ENCODE measurements around the gene WWTR1. TPM values are rescaled to one million over a fixed set of nuclear protein-coding genes. Genes with fewer than 3 reads are reported as not detected.

WWTR1 gene
- total RNA-seq, 1 donor from 2014 or later: 34.4 TPM

DNA sequence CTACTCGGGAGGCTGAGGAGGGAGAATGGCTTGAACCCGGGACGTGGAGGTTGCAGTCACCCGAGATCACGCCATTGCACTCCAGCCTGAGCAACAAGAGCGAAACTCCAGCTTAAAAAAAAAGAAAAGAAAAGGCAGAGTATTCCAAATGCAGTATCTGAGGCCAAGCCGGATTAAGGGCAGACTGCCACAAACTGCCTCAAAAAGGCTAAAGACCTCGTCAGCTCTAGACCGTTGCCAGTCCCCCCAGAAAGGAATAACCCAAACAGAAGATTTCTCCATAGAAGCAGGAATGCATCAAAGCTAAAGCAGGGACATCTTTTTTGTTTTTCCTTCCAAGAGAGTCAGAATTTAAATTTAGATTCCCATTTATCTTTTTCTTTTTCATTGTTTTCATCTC lies 110.4 kb downstream of the WWTR1 start:
- Histone ChIP-seq H3K4me1 (ENCODE audit: control insufficient read depth in 3 of 3, insufficient read depth in 3 of 3, low read length in 3 of 3) (peaks cover 11 to 31% (median 24%) of the 10 kb centered on the region in 3 donors), H3K9ac (ENCODE audit: low read depth in 1 of 3, low read length in 3 of 3) (no peak overlapping the region)

DNA sequence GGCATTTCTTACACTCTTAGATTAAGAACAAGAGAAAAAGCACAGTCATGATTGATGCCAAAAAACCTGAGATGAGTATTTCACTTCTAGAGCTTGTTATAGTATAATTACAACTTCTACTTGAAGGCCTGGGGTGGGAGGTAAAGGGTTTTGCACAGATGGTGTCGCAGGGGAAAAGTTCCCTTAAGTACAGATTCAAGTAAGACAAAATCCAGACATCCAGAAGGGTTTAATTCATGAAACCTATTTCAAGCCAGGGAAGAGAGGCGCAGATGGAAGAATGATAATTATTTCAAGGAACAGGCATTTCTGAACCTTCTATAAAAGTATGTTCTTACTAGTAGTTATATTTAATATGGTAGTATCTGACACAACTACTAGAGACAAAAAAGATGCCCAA lies 112.8 kb downstream of the WWTR1 start:
- Histone ChIP-seq H3K9me3 (ENCODE audit: control insufficient read depth in 3 of 3, low read length in 3 of 3) (no peaks in the 10 kb centered on the region), H3K27me3 (ENCODE audit: control insufficient read depth in 3 of 3, insufficient read depth in 3 of 3, low read length in 3 of 3) (no peaks in the 10 kb centered on the region), H3K36me3 (ENCODE audit: control insufficient read depth in 3 of 3, insufficient read depth in 3 of 3, low read length in 3 of 3) (peaks cover 3 to 8% (median 3%) of the 10 kb centered on the region in 3 donors), H3K4me3 (ENCODE audit: low read length in 3 of 3) (no peak overlapping the region), H3K4me1 (ENCODE audit: control insufficient read depth in 3 of 3, insufficient read depth in 3 of 3, low read length in 3 of 3) (peaks cover 4 to 21% (median 16%) of the 10 kb centered on the region in 3 donors), H3K27ac (ENCODE audit: low read depth, low read length) (no peak overlapping the region), H3K9ac (ENCODE audit: low read depth in 1 of 3, low read length in 3 of 3) (no peak overlapping the region)

More for the DNA sequence above, 110.4 kb downstream of the WWTR1 start:
- H3K36me3 ChIP-seq (ENCODE audit: control insufficient read depth in 3 of 3, insufficient read depth in 3 of 3, low read length in 3 of 3): no peaks in the 10 kb centered on the region
- H3K4me3 ChIP-seq (ENCODE audit: low read length in 3 of 3): no peak overlapping the region
- peak overlapping the region; percentile 67 for H3K27ac ChIP-seq (ENCODE audit: low read depth, low read length)
- no peaks in the 10 kb centered on the region for H3K9me3 ChIP-seq (ENCODE audit: control insufficient read depth in 3 of 3, low read length in 3 of 3)
- H3K27me3 ChIP-seq (ENCODE audit: control insufficient read depth in 3 of 3, insufficient read depth in 3 of 3, low read length in 3 of 3): no peaks in the 10 kb centered on the region

GRCh38 chr3:149542375-149543312 lies 115.2 kb downstream of the WWTR1 start:
- no peaks in the 10 kb centered on the region for H3K9me3 ChIP-seq (ENCODE audit: control insufficient read depth in 3 of 3, low read length in 3 of 3)
- no peak overlapping the region for H3K4me3 ChIP-seq (ENCODE audit: low read length in 3 of 3)
- H3K36me3 ChIP-seq (ENCODE audit: control insufficient read depth in 3 of 3, insufficient read depth in 3 of 3, low read length in 3 of 3): peaks cover 3 to 8% (median 3%) of the 10 kb centered on the region in 3 donors
- H3K9ac ChIP-seq (ENCODE audit: low read depth in 1 of 3, low read length in 3 of 3): no peak overlapping the region
- peaks cover 0 to 21% (median 9%) of the 10 kb centered on the region in 3 donors for H3K4me1 ChIP-seq (ENCODE audit: control insufficient read depth in 3 of 3, insufficient read depth in 3 of 3, low read length in 3 of 3)
- H3K27me3 ChIP-seq (ENCODE audit: control insufficient read depth in 3 of 3, insufficient read depth in 3 of 3, low read length in 3 of 3): no peaks in the 10 kb centered on the region
- H3K27ac ChIP-seq (ENCODE audit: low read depth, low read length): no peak overlapping the region

DNA sequence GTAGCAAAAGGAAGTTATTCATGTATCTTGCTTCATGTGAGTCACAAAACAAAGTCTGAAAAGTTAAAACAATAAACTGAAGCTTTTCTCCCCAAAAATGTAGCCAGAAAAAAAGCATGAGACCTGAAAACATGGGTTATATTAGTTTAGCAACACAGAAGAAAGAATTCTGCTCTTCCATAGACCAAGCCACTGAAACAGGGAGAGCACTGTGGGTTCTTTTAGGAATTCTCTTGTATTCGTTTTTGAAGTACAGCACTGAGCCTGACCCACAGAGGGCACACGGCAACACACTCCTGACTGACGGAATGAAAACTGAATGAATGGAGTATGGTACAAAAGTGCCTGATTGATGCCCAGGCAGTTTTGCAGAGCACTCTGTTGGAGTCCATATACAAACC lies 116.7 kb downstream of the WWTR1 start:
- H3K9ac ChIP-seq (ENCODE audit: low read depth in 1 of 3, low read length in 3 of 3): no peak overlapping the region
- H3K4me1 ChIP-seq (ENCODE audit: control insufficient read depth in 3 of 3, insufficient read depth in 3 of 3, low read length in 3 of 3): peaks cover 9 to 19% (median 18%) of the 10 kb centered on the region in 3 donors

DNA sequence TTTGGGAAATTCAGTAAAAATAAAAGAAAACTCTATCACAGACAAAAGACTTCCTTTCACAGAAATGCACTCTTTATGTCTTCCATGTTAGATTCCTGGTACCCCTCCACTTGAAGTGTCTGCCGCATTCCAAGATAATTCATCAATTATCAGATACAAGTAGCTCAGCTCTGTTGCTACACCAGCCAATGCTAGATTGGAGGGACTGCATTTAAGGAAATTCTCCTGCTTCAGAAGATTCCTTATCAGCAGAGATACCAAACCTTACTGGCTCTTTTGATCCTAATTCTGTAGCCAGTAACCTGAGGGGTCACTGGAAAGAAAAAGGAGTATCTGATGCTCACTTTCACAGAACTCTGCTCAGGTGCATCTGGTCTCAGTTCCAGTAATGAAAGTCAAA lies 119.5 kb downstream of the WWTR1 start:
- Histone ChIP-seq H3K4me3 (ENCODE audit: low read length in 3 of 3) (no peak overlapping the region), H3K4me1 (ENCODE audit: control insufficient read depth in 3 of 3, insufficient read depth in 3 of 3, low read length in 3 of 3) (peaks cover 11 to 31% (median 28%) of the 10 kb centered on the region in 3 donors)

More for the DNA sequence above, 116.7 kb downstream of the WWTR1 start:
- Histone ChIP-seq H3K36me3 (ENCODE audit: control insufficient read depth in 3 of 3, insufficient read depth in 3 of 3, low read length in 3 of 3) (peaks cover 3 to 8% (median 3%) of the 10 kb centered on the region in 3 donors), H3K4me3 (ENCODE audit: low read length in 3 of 3) (no peak overlapping the region), H3K27me3 (ENCODE audit: control insufficient read depth in 3 of 3, insufficient read depth in 3 of 3, low read length in 3 of 3) (no peaks in the 10 kb centered on the region), H3K27ac (ENCODE audit: low read depth, low read length) (no peak overlapping the region), H3K9me3 (ENCODE audit: control insufficient read depth in 3 of 3, low read length in 3 of 3) (no peaks in the 10 kb centered on the region)

DNA sequence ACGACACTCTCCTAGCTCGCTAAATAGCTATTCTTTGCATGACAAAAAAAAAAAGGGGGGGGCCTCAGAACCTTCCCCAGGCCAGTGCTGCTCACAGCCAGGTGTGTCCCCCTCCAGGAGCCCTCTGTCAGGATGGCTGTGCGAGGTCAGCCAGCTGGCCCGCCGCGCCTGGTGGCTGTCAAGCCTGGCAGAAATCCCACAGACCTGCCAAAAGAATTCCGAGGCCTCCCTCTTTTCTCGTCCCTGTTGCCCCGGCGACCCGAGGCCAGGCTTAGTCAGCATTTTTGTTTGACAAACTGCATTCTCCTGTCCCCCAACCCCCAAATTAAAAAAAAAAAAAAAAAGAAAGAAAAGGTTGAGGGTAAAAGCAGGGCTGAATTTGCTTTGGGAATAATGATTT lies 121.4 kb downstream of the WWTR1 start:
- Histone ChIP-seq H3K9ac (ENCODE audit: low read depth in 1 of 3, low read length in 3 of 3) (peak overlapping the region; percentile 4 to 37 (median 10)), H3K4me3 (ENCODE audit: low read length in 3 of 3) (peak overlapping the region in 2 of 3 donors; percentile 28 to 30)

More for the DNA sequence above, 119.5 kb downstream of the WWTR1 start:
- no peak overlapping the region for H3K9ac ChIP-seq (ENCODE audit: low read depth in 1 of 3, low read length in 3 of 3)
- no peak overlapping the region for H3K27ac ChIP-seq (ENCODE audit: low read depth, low read length)
- H3K9me3 ChIP-seq (ENCODE audit: control insufficient read depth in 3 of 3, low read length in 3 of 3): no peaks in the 10 kb centered on the region
- H3K27me3 ChIP-seq (ENCODE audit: control insufficient read depth in 3 of 3, insufficient read depth in 3 of 3, low read length in 3 of 3): no peaks in the 10 kb centered on the region
- peaks cover 3 to 8% (median 3%) of the 10 kb centered on the region in 3 donors for H3K36me3 ChIP-seq (ENCODE audit: control insufficient read depth in 3 of 3, insufficient read depth in 3 of 3, low read length in 3 of 3)

GRCh38 chr3:149535333-149535685 lies 122.5 kb downstream of the WWTR1 start:
- H3K27ac ChIP-seq (ENCODE audit: low read depth, low read length): peak overlapping the region; percentile 41
- H3K27me3 ChIP-seq (ENCODE audit: control insufficient read depth in 3 of 3, insufficient read depth in 3 of 3, low read length in 3 of 3): no peaks in the 10 kb centered on the region
- H3K36me3 ChIP-seq (ENCODE audit: control insufficient read depth in 3 of 3, insufficient read depth in 3 of 3, low read length in 3 of 3): no peaks in the 10 kb centered on the region
- no peak overlapping the region for H3K9ac ChIP-seq (ENCODE audit: low read depth in 1 of 3, low read length in 3 of 3)
- H3K9me3 ChIP-seq (ENCODE audit: control insufficient read depth in 3 of 3, low read length in 3 of 3): no peaks in the 10 kb centered on the region
- peaks cover 15 to 35% (median 35%) of the 10 kb centered on the region in 3 donors for H3K4me1 ChIP-seq (ENCODE audit: control insufficient read depth in 3 of 3, insufficient read depth in 3 of 3, low read length in 3 of 3)
- no peak overlapping the region for H3K4me3 ChIP-seq (ENCODE audit: low read length in 3 of 3)

More for the DNA sequence above, 121.4 kb downstream of the WWTR1 start:
- peak overlapping the region; percentile 56 for H3K27ac ChIP-seq (ENCODE audit: low read depth, low read length)
- H3K27me3 ChIP-seq (ENCODE audit: control insufficient read depth in 3 of 3, insufficient read depth in 3 of 3, low read length in 3 of 3): no peaks in the 10 kb centered on the region
- peaks cover 0 to under 1% (median 0%) of the 10 kb centered on the region in 3 donors for H3K36me3 ChIP-seq (ENCODE audit: control insufficient read depth in 3 of 3, insufficient read depth in 3 of 3, low read length in 3 of 3)
- H3K4me1 ChIP-seq (ENCODE audit: control insufficient read depth in 3 of 3, insufficient read depth in 3 of 3, low read length in 3 of 3): peaks cover 15 to 35% (median 33%) of the 10 kb centered on the region in 3 donors
- H3K9me3 ChIP-seq (ENCODE audit: control insufficient read depth in 3 of 3, low read length in 3 of 3): no peaks in the 10 kb centered on the region

DNA sequence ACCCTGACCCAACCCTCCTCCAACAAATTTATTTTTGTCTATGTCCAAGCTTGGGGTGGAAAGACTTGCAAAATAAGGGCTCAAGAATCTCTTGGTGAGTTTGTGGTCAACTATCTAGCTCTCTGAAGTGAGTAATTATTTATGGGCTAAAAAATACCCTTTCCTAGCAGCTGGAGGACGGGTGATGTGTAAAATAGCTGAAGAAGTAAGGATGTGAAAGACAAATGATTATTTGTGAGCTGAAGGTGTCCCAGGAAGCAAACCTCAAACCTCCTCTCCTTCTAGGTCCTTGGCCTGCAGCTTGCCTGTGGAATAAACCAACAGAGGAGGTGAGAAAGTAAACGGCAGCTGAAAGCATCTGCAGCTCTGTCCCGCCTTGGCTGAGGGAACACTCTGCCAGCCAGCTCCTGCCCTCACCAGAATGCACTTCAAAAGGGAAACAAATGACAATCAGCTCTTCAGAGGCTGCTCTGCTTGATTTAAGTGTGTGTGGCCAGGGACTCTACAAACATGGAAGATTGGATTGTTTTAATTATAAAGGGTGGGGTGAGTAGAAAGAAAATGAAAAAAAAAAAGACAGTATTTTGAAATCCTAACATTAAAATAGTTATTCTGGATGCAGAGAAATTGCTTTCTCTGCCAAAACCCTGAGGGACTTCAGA lies 123.0 kb downstream of the WWTR1 start:
- H3K4me1 ChIP-seq (ENCODE audit: control insufficient read depth in 3 of 3, insufficient read depth in 3 of 3, low read length in 3 of 3): peaks cover 15 to 32% (median 31%) of the 10 kb centered on the region in 3 donors
- H3K36me3 ChIP-seq (ENCODE audit: control insufficient read depth in 3 of 3, insufficient read depth in 3 of 3, low read length in 3 of 3): no peaks in the 10 kb centered on the region
- no peaks in the 10 kb centered on the region for H3K9me3 ChIP-seq (ENCODE audit: control insufficient read depth in 3 of 3, low read length in 3 of 3)
- H3K9ac ChIP-seq (ENCODE audit: low read depth in 1 of 3, low read length in 3 of 3): peak overlapping the region in 1 of 3 donors; percentile 66
- no peaks in the 10 kb centered on the region for H3K27me3 ChIP-seq (ENCODE audit: control insufficient read depth in 3 of 3, insufficient read depth in 3 of 3, low read length in 3 of 3)
- H3K27ac ChIP-seq (ENCODE audit: low read depth, low read length): peak overlapping the region; percentile 41
- H3K4me3 ChIP-seq (ENCODE audit: low read length in 3 of 3): no peak overlapping the region

GRCh38 chr3:149534082-149534481 lies 123.7 kb downstream of the WWTR1 start:
- Histone ChIP-seq H3K4me3 (ENCODE audit: low read length in 3 of 3) (no peak overlapping the region), H3K4me1 (ENCODE audit: control insufficient read depth in 3 of 3, insufficient read depth in 3 of 3, low read length in 3 of 3) (peaks cover 15 to 31% (median 26%) of the 10 kb centered on the region in 3 donors), H3K9me3 (ENCODE audit: control insufficient read depth in 3 of 3, low read length in 3 of 3) (no peaks in the 10 kb centered on the region), H3K27ac (ENCODE audit: low read depth, low read length) (peak overlapping the region; percentile 12), H3K27me3 (ENCODE audit: control insufficient read depth in 3 of 3, insufficient read depth in 3 of 3, low read length in 3 of 3) (no peaks in the 10 kb centered on the region), H3K36me3 (ENCODE audit: control insufficient read depth in 3 of 3, insufficient read depth in 3 of 3, low read length in 3 of 3) (no peaks in the 10 kb centered on the region), H3K9ac (ENCODE audit: low read depth in 1 of 3, low read length in 3 of 3) (no peak overlapping the region)
